Esophagus (tissue), 2 donors: ENCODE data around the gene WWP2. TPM values are rescaled to one million over a fixed set of nuclear protein-coding genes. Genes with fewer than 3 reads are reported as not detected.
"Not testable (repeated sequence)": the region's sequence is repeated elsewhere in the genome, so short reads cannot be mapped to it uniquely, and the experiment has no call there.

ENCODE experiments used
- H3K27ac ChIP-seq, 2 donors: one replicate each; pipeline ENCODE4 v1.5.1; 2013; ENCODE audit warnings: low read depth in 2 of 2, mild to moderate bottlenecking in 2 of 2, inconsistent platforms in 1 of 2, low read length in 1 of 2, moderate library complexity in 1 of 2
- H3K27me3 ChIP-seq, 2 donors: one replicate each; pipeline ENCODE4 v1.6.1; 2013; ENCODE audit warnings: low read length in 2 of 2, control low read depth in 1 of 2, mild to moderate bottlenecking in 1 of 2; ENCODE audit not compliant: insufficient read depth in 2 of 2, control insufficient read depth in 1 of 2
- H3K36me3 ChIP-seq, 2 donors: one replicate each; pipeline ENCODE4 v1.6.1; 2013; ENCODE audit warnings: low read length in 1 of 2; ENCODE audit not compliant: control insufficient read depth in 2 of 2, insufficient read depth in 2 of 2
- H3K4me1 ChIP-seq, 2 donors: one replicate each; pipeline ENCODE4 v1.6.1; 2013; ENCODE audit warnings: low read length in 1 of 2; ENCODE audit not compliant: control insufficient read depth in 2 of 2, insufficient read depth in 2 of 2
- H3K4me3 ChIP-seq, 2 donors: one replicate each; pipeline ENCODE4 v1.5.1; 2013; ENCODE audit warnings: low read length in 2 of 2, mild to moderate bottlenecking in 2 of 2, low read depth in 1 of 2, moderate library complexity in 1 of 2
- H3K9me3 ChIP-seq, 2 donors: one replicate each; pipeline ENCODE4 v1.6.1; 2013; ENCODE audit warnings: mild to moderate bottlenecking in 2 of 2, low read depth in 1 of 2, low read length in 1 of 2, moderate library complexity in 1 of 2; ENCODE audit not compliant: control insufficient read depth in 2 of 2, insufficient read depth in 1 of 2
- WGBS, 2 donors: extraction: QIAGEN DNeasy Blood & Tissue Kit; methylation state at CpG; one replicate each; pipeline ENCODE4 v1.1.7; 2013; 5-methylcytosine and 5-hydroxymethylcytosine counted together
- polyA plus RNA-seq, 2 donors: library from polyadenylated mRNA; stranded (reverse); fragments of 200-250 nt; gene quantifications; one replicate each; pipeline ENCODE4 v1.2.3, GENCODE V29; 2013
- donor health status: healthy with polysubstance abuse.
- donor health status: Bipolar disorder and iron deficiency.

WWP2 gene
- polyA plus RNA-seq, 2 donors, result 17.7 to 18.5 TPM

DNA sequence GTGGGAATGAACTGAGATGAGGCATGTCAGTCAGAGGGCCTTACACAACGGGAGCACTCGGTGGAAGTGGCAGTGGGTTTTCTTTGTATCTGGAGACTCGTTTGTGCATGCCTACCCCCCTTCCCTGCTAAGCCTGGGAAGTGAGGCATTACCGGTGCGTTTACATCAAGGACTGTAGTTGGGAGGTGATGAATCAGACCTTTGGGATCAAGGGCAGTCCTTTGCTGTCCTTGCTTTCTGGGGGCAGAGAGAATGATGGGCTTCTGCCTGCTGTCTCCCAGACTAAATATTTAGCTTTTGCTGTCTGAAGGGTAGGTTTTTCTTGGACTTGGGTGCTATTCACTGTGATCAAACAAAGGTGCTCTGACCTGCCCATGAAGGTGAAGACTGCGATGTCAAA lies 83.0 kb downstream of the WWP2 start:
- Histone ChIP-seq H3K4me1 (no peaks in the 10 kb centered on the region), H3K9me3 (no peaks in the 10 kb centered on the region), H3K36me3 (peaks cover 2 to 14% of the 10 kb centered on the region in 2 donors), H3K4me3 (no peak overlapping the region), H3K27me3 (no peaks in the 10 kb centered on the region), H3K27ac (no peak overlapping the region)
- WGBS, 2 donors, result 64 to 84% methylated on average over 6 of the region's 6 CpGs

GRCh38 chr16:69847643-69848042 lies 85.5 kb downstream of the WWP2 start:
- Histone ChIP-seq H3K27me3 (no peaks in the 10 kb centered on the region), H3K27ac (no peak overlapping the region), H3K4me1 (no peaks in the 10 kb centered on the region), H3K9me3 (no peaks in the 10 kb centered on the region), H3K4me3 (no peak overlapping the region), H3K36me3 (peaks cover 2 to 11% of the 10 kb centered on the region in 2 donors)
- 88 to 94% methylated on average over 5 of the region's 5 CpGs for WGBS, 2 donors

DNA sequence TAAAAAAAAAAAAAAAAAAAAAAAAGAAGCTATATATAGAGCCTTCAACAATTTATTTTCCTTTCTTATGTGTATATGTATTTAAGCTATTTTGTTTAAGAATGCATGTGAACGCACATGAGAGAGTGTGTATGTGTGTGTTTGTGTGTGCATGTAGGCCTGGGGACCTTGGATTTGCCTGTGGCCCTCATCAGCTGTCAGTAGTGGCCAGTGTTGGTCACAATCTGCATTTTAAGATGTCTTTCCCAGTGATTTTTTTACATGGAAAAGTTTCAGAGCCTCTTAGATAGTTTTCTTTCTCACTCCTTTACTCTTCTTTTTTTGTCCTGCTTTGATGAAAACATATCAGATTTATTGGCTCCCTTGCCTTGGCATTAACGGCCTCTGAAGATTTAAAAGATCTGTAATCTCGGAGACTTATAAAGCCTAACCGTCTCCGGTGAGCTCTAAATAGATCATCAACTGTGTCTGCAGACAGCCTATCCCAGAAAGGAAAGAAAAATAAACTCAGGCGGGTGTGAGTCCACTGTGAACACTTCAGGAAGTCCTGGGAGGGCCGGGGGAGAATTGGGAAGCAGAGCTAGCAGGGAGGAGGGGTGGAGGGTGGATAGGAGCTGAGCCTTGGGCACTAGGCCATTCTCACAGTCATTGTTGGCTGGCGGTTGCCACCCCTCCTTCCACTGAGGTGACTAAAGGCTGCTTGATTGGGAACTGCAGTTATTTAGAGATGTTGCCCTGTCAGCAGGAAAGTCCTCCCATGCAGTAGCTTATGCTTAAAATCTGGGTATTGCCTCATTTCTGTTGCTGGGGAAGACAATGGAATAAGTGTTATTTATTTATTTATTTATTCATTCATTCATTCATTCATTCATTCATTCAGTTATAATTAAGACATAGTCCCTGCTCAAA lies 86.8 kb downstream of the WWP2 start:
- WGBS, 2 donors, result 33 to 48% methylated on average over 8 of the region's 8 CpGs
- H3K4me3 ChIP-seq, result no peak overlapping the region
- H3K27ac ChIP-seq, result peak overlapping the region; percentile 29 to 47

DNA sequence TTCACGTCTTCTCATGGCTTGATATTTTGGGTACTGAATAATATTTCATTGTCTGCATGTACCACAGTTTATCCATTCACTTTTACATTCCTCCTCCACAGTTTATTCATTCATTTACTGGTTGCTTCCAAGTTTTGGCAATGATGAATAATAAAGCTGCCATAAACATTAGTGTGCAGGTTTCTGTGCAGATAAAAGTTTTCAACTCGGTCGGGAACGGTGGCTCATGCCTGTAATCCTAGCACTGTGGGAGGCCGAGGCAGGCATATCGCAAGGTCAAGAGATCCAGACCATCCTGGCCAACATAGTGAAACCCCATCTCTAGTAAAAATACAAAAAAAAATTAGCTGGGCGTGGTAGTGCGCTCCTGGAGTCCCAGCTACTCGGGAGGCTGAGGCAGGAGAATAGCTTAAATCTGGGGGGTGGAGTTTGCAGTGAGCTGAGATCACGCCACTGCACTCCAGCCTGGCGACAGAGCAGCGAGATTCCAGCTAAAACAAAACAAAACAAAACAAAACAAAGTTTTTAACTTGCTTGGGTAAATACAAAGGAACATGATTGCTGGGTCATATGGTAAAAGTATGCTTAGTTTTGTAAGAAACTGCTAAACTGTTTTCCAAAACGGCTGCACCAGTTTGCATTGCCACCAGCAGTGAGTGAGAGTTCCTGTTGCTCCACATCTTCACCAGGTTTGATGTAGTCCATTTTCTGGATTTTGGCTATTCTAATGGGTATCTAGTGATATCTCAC lies 89.5 kb downstream of the WWP2 start:
- 77 to 81% methylated on average over 13 of the region's 13 CpGs for WGBS, 2 donors
- Histone ChIP-seq H3K9me3 (no peaks in the 10 kb centered on the region), H3K27me3 (no peaks in the 10 kb centered on the region), H3K4me1 (no peaks in the 10 kb centered on the region), H3K4me3 (no peak overlapping the region), H3K27ac (no peak overlapping the region), H3K36me3 (peaks cover 0 to 10% of the 10 kb centered on the region in 2 donors)

More for the DNA sequence above, 86.8 kb downstream of the WWP2 start:
- Histone ChIP-seq H3K9me3 (no peaks in the 10 kb centered on the region), H3K36me3 (peaks cover 0 to 18% of the 10 kb centered on the region in 2 donors), H3K27me3 (no peaks in the 10 kb centered on the region), H3K4me1 (no peaks in the 10 kb centered on the region)

DNA sequence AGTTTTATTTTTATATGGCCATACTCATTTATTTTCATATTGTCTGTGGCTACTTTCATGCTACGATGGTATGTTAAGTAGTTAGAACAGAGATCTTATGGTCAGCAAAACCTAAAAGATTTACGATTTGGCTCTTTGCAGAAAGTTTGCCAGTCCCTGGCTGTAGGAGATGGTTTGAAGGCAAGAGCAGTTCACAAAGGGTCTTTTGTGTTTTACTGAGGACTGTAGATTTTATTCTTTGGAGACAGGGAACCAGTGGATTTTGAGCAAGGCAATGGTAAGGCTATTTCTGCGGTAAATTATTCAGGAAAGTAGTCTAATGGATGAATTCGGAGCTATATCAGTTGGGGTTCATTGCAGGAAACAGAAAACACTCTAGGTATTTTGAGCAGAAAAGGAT lies 90.7 kb downstream of the WWP2 start:
- no peak overlapping the region for H3K27ac ChIP-seq
- WGBS, 2 donors, result 91 to 96% methylated on average over 4 of the region's 4 CpGs
- H3K4me1 ChIP-seq, result no peaks in the 10 kb centered on the region
- H3K36me3 ChIP-seq, result peaks cover 0 to 10% of the 10 kb centered on the region in 2 donors
- no peaks in the 10 kb centered on the region for H3K9me3 ChIP-seq
- no peaks in the 10 kb centered on the region for H3K27me3 ChIP-seq
- no peak overlapping the region for H3K4me3 ChIP-seq

GRCh38 chr16:69853481-69853880 lies 91.3 kb downstream of the WWP2 start:
- WGBS, 2 donors, result 96 to 98% methylated on average over 6 of the region's 6 CpGs
- H3K9me3 ChIP-seq, result no peaks in the 10 kb centered on the region

DNA sequence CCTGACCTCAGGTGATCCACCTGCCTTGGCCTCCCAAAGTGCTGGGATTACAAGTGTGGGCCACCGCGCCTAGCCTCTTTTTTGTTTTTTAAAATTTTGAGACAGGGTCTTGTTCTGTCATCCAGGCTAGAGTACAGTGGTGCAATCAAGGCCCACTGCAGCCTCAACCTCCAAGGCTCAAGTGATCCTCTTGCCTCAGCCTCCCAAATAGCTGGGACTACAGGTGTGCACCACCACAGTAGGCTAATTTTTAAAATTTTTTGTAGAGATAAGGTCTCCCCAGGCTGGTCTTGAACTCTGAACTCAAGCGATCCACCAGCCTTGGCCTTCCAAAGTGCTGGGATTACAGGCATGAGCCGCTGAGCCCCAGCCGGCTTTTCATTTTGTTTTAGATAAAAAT lies 92.6 kb downstream of the WWP2 start:
- H3K27me3 ChIP-seq, H3K4me1 ChIP-seq, H3K27ac ChIP-seq, H3K4me3 ChIP-seq, H3K9me3 ChIP-seq: not testable (repeated sequence)
- peaks cover 0 to 13% of the 10 kb centered on the region in 2 donors for H3K36me3 ChIP-seq
- 93 to 97% methylated on average over 5 of the region's 5 CpGs for WGBS, 2 donors

More at GRCh38 chr16:69853481-69853880, 91.3 kb downstream of the WWP2 start:
- Histone ChIP-seq H3K27me3 (no peaks in the 10 kb centered on the region), H3K4me1 (no peaks in the 10 kb centered on the region), H3K27ac (no peak overlapping the region), H3K36me3 (peaks cover 0 to 13% of the 10 kb centered on the region in 2 donors), H3K4me3 (no peak overlapping the region)

- no peaks in the 10 kb centered on the region for H3K4me1 ChIP-seq
- H3K4me3 ChIP-seq, result no peak overlapping the region
- no peak overlapping the region for H3K27ac ChIP-seq
- peaks cover 0 to 10% of the 10 kb centered on the region in 2 donors for H3K36me3 ChIP-seq
- no peaks in the 10 kb centered on the region for H3K27me3 ChIP-seq
- 54 to 69% methylated on average over 2 of the region's 2 CpGs for WGBS, 2 donors
- H3K9me3 ChIP-seq, result no peaks in the 10 kb centered on the region
Measured at GRCh38 chr16:69855592-69855991, 93.5 kb downstream of the WWP2 start.

- no peaks in the 10 kb centered on the region for H3K27me3 ChIP-seq
- H3K36me3 ChIP-seq, result peaks cover 0 to 6% of the 10 kb centered on the region in 2 donors
- no peak overlapping the region for H3K27ac ChIP-seq
- no peak overlapping the region for H3K4me3 ChIP-seq
- peaks cover 0 to 4% of the 10 kb centered on the region in 2 donors for H3K4me1 ChIP-seq
- no peaks in the 10 kb centered on the region for H3K9me3 ChIP-seq
- WGBS, 2 donors, result 81 to 90% methylated on average over 13 of the region's 13 CpGs
Measured at GRCh38 chr16:69858191-69859104, 96.3 kb downstream of the WWP2 start.
